HepG2 (cell line): ENCODE results near the gene CAPN7. TPM values are rescaled to one million over a fixed set of nuclear protein-coding genes. Genes with fewer than 3 reads are reported as not detected.

ENCODE experiments used
- CREB1 ChIP-seq, 2 experiments: fragments of 450-650 bp in 1 of 2; IDR thresholded peaks; 2 replicates each; pipeline ENCODE4 v1.6.1; 2016 to 2017; ENCODE audit warnings: control low read depth in 1 of 2, mild to moderate bottlenecking in 1 of 2, missing compliant biosample characterization in 1 of 2, missing genetic modification characterization in 1 of 2
- IRX3 ChIP-seq: sonication (generic); formaldehyde crosslinking; IDR thresholded peaks from 2 replicates; pipeline ENCODE4 v1.8.1; 2023; ENCODE audit warnings: mild to moderate bottlenecking, low read depth, missing genetic modification reagents, borderline replicate concordance
- KAT7 ChIP-seq: IDR thresholded peaks from 2 replicates; pipeline ENCODE4 v1.6.1; 2018; ENCODE audit warnings: borderline replicate concordance, missing compliant biosample characterization
- MAFK ChIP-seq, 2 experiments: IDR thresholded peaks in 1 of 2; conservative IDR thresholded peaks in 1 of 2; 2 replicates each; pipeline ENCODE4 v1.6.1; 2011; ENCODE audit warnings: improper control_type of control experiment in 2 of 2, low read length in 2 of 2
- NFIB ChIP-seq: sonication (generic); formaldehyde crosslinking; IDR thresholded peaks from 2 replicates; pipeline ENCODE4 v1.9.0; 2021; ENCODE audit warnings: missing genetic modification reagents, mild to moderate bottlenecking, borderline replicate concordance
- PHF21A ChIP-seq: sonication (generic); formaldehyde crosslinking; IDR thresholded peaks from 2 replicates; pipeline ENCODE4 v1.5.0; 2020; ENCODE audit warnings: mild to moderate bottlenecking, missing genetic modification reagents
- POLR2G ChIP-seq: fragments of 200-400 bp; formaldehyde crosslinking; IDR thresholded peaks from 2 replicates; pipeline ENCODE4 v1.6.1; 2018; ENCODE audit warnings: mild to moderate bottlenecking, low read depth, low read length, moderate library complexity
- SALL2 ChIP-seq: sonication (generic); formaldehyde crosslinking; IDR thresholded peaks from 2 replicates; pipeline ENCODE4 v1.8.1; 2023; ENCODE audit warnings: mild to moderate bottlenecking, missing genetic modification reagents, inconsistent platforms
- SIN3B ChIP-seq: fragments of 150-350 bp; IDR thresholded peaks from 2 replicates; pipeline ENCODE4 v1.6.1; 2014; ENCODE audit warnings: low read length
- ZBTB3 ChIP-seq: sonication (generic); formaldehyde crosslinking; IDR thresholded peaks from 2 replicates; pipeline ENCODE4 v1.4.0; 2020; ENCODE audit warnings: low read depth, mild to moderate bottlenecking, moderate library complexity, missing genetic modification reagents, borderline replicate concordance
- ZBTB7A ChIP-seq: sonication (generic); formaldehyde crosslinking; IDR thresholded peaks from 2 replicates; pipeline ENCODE4 v1.8.0; 2022; ENCODE audit warnings: mild to moderate bottlenecking, missing genetic modification reagents
- ZFYVE20 ChIP-seq: sonication (generic); formaldehyde crosslinking; IDR thresholded peaks from 2 replicates; pipeline ENCODE4 v1.8.0; 2023; ENCODE audit warnings: low read depth, mild to moderate bottlenecking, moderate library complexity, missing genetic modification reagents, borderline replicate concordance
- ZIK1 ChIP-seq: sonication (generic); formaldehyde crosslinking; IDR thresholded peaks from 2 replicates; pipeline ENCODE4 v1.5.0; 2020; ENCODE audit warnings: mild to moderate bottlenecking, low read depth, missing genetic modification reagents, borderline replicate concordance
- ZNF251 ChIP-seq: sonication (generic); formaldehyde crosslinking; IDR thresholded peaks from 2 replicates; pipeline ENCODE4 v1.9.0; 2021; ENCODE audit warnings: mild to moderate bottlenecking, missing genetic modification reagents
- ZNF510 ChIP-seq: sonication (generic); formaldehyde crosslinking; IDR thresholded peaks from 2 replicates; pipeline ENCODE4 v1.4.0; 2020; ENCODE audit warnings: low read depth, mild to moderate bottlenecking, missing genetic modification reagents
- polyA plus RNA-seq, 8 experiments: library from polyadenylated mRNA; depleted of rRNA in 3 of 8; stranded (reverse) in 7 of 8; unstranded in 1 of 8; fragments of >200 nt; fragmentation: Illumina TruSeq in 4 of 8; extraction: Trizol in 4 of 8; gene quantifications; 2 replicates each; pipeline versions ENCODE4 v1.2.1 to v1.2.3, GENCODE V29; 2011 to 2016; ENCODE audit warnings: low read depth in 4 of 8, missing spikeins in 1 of 8, mixed read lengths in 1 of 8; ENCODE audit not compliant: insufficient read depth in 1 of 8
- total RNA-seq, 5 experiments: library from RNA; depleted of rRNA; stranded (reverse); fragments of >200 nt; fragmentation: Illumina TruSeq; extraction: Trizol; gene quantifications; 2 replicates each; pipeline ENCODE4 v1.2.3, GENCODE V29; 2016; ENCODE audit warnings: low read depth in 1 of 5
- TF ChIP-seq, protein P1 (sequence below): sonication (generic); formaldehyde crosslinking; IDR thresholded peaks from 2 replicates; pipeline ENCODE4 v1.8.1; 2022; ENCODE audit warnings: low read depth, mild to moderate bottlenecking, missing genetic modification reagents
- TF ChIP-seq, protein P2 (sequence below), 2 experiments: fragments of 450-650 bp in 1 of 2; sonication (generic) in 1 of 2; formaldehyde crosslinking; IDR thresholded peaks; 2 replicates each; pipeline versions ENCODE4 v1.5.0 to v1.8.0; 2020 to 2022; ENCODE audit warnings: mild to moderate bottlenecking in 1 of 2, missing genetic modification reagents in 1 of 2
- TF ChIP-seq, protein P3 (sequence below): sonication (generic); formaldehyde crosslinking; IDR thresholded peaks from 2 replicates; pipeline ENCODE4 v1.5.0; 2020; ENCODE audit warnings: mild to moderate bottlenecking, missing genetic modification reagents, moderate library complexity
- TF ChIP-seq, protein P4 (sequence below): sonication (generic); formaldehyde crosslinking; IDR thresholded peaks from 2 replicates; pipeline ENCODE4; 2020; ENCODE audit warnings: missing genetic modification reagents, mild to moderate bottlenecking, borderline replicate concordance
- TF ChIP-seq, protein P5 (sequence below): sonication (generic); formaldehyde crosslinking; IDR thresholded peaks from 2 replicates; pipeline ENCODE4 v1.8.1; 2023; ENCODE audit warnings: missing genetic modification reagents, inconsistent platforms, borderline replicate concordance

CAPN7 gene
- total and polyA plus RNA-seq, 2 of the 13 experiments (the other 11 are each of a cell fraction or from before 2014, with no cell fraction given), result 16.7 to 36.8 TPM

DNA sequence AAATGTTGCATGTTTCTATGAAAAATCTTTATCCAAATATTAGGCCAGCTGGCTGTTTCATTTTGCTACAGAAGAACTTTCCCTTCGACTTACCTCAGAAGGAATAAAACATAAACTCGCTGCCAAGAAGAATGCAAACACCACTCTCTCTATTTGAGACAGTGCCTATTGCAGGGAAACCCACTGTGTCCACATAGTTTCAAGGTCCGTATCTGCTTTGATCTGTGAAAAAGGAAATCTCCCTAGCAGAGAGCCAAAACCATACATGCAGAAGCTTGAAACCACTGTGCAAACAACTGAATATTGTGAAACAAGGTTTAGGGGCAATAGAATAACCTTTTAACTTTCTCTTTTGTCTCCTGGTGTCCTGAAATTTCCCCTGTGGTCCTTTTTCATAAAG, 35.0 kb upstream of the CAPN7 start (continued):
- TF ChIP-seq, protein P1, sequence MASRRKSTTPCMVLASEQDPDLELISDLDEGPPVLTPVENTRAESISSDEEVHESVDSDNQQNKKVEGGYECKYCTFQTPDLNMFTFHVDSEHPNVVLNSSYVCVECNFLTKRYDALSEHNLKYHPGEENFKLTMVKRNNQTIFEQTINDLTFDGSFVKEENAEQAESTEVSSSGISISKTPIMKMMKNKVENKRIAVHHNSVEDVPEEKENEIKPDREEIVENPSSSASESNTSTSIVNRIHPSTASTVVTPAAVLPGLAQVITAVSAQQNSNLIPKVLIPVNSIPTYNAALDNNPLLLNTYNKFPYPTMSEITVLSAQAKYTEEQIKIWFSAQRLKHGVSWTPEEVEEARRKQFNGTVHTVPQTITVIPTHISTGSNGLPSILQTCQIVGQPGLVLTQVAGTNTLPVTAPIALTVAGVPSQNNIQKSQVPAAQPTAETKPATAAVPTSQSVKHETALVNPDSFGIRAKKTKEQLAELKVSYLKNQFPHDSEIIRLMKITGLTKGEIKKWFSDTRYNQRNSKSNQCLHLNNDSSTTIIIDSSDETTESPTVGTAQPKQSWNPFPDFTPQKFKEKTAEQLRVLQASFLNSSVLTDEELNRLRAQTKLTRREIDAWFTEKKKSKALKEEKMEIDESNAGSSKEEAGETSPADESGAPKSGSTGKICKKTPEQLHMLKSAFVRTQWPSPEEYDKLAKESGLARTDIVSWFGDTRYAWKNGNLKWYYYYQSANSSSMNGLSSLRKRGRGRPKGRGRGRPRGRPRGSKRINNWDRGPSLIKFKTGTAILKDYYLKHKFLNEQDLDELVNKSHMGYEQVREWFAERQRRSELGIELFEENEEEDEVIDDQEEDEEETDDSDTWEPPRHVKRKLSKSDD (CRISPR knock-in tag), result no peak
- TF ChIP-seq POLR2G (no peak), ZBTB7A (no peak), PHF21A (CRISPR knock-in tag) (peak; percentile 96), KAT7 (CRISPR knock-in tag) (0 out of 2 replicates have a peak, but pooled peaks have one; percentile 52), NFIB (CRISPR knock-in tag) (no peak), ZNF251 (no peak), SALL2 (CRISPR knock-in tag) (no peak), ZBTB3 (CRISPR knock-in tag) (no peak), CREB1 (IDR thresholded peaks at IDR 0.05) (no peak), CREB1 (CRISPR knock-in tag; IDR thresholded peaks at IDR 0.05) (peak; percentile 73), MAFK (conservative IDR thresholded peaks at IDR 0.05 in 1 of 2, IDR thresholded peaks at IDR 0.05 in 1 of 2; ENCODE audit: low read length in 2 of 2) (no peak), ZIK1 (CRISPR knock-in tag) (no peak), IRX3 (CRISPR knock-in tag) (no peak), SIN3B (no peak), ZFYVE20 (no peak), ZNF510 (no peak; the same call in 1 of the 2 replicates)
- TF ChIP-seq, protein P2, sequence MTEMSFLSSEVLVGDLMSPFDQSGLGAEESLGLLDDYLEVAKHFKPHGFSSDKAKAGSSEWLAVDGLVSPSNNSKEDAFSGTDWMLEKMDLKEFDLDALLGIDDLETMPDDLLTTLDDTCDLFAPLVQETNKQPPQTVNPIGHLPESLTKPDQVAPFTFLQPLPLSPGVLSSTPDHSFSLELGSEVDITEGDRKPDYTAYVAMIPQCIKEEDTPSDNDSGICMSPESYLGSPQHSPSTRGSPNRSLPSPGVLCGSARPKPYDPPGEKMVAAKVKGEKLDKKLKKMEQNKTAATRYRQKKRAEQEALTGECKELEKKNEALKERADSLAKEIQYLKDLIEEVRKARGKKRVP (CRISPR knock-in tag; IDR thresholded peaks at IDR 0.05), result peak in 1 of 2 experiments; percentile 77; a peak in 2 of 4 replicates
- TF ChIP-seq, protein P3, sequence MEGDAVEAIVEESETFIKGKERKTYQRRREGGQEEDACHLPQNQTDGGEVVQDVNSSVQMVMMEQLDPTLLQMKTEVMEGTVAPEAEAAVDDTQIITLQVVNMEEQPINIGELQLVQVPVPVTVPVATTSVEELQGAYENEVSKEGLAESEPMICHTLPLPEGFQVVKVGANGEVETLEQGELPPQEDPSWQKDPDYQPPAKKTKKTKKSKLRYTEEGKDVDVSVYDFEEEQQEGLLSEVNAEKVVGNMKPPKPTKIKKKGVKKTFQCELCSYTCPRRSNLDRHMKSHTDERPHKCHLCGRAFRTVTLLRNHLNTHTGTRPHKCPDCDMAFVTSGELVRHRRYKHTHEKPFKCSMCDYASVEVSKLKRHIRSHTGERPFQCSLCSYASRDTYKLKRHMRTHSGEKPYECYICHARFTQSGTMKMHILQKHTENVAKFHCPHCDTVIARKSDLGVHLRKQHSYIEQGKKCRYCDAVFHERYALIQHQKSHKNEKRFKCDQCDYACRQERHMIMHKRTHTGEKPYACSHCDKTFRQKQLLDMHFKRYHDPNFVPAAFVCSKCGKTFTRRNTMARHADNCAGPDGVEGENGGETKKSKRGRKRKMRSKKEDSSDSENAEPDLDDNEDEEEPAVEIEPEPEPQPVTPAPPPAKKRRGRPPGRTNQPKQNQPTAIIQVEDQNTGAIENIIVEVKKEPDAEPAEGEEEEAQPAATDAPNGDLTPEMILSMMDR, result no peak
- TF ChIP-seq, protein P4, sequence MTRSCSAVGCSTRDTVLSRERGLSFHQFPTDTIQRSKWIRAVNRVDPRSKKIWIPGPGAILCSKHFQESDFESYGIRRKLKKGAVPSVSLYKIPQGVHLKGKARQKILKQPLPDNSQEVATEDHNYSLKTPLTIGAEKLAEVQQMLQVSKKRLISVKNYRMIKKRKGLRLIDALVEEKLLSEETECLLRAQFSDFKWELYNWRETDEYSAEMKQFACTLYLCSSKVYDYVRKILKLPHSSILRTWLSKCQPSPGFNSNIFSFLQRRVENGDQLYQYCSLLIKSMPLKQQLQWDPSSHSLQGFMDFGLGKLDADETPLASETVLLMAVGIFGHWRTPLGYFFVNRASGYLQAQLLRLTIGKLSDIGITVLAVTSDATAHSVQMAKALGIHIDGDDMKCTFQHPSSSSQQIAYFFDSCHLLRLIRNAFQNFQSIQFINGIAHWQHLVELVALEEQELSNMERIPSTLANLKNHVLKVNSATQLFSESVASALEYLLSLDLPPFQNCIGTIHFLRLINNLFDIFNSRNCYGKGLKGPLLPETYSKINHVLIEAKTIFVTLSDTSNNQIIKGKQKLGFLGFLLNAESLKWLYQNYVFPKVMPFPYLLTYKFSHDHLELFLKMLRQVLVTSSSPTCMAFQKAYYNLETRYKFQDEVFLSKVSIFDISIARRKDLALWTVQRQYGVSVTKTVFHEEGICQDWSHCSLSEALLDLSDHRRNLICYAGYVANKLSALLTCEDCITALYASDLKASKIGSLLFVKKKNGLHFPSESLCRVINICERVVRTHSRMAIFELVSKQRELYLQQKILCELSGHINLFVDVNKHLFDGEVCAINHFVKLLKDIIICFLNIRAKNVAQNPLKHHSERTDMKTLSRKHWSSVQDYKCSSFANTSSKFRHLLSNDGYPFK (CRISPR knock-in tag), result no peak
- TF ChIP-seq, protein P5, sequence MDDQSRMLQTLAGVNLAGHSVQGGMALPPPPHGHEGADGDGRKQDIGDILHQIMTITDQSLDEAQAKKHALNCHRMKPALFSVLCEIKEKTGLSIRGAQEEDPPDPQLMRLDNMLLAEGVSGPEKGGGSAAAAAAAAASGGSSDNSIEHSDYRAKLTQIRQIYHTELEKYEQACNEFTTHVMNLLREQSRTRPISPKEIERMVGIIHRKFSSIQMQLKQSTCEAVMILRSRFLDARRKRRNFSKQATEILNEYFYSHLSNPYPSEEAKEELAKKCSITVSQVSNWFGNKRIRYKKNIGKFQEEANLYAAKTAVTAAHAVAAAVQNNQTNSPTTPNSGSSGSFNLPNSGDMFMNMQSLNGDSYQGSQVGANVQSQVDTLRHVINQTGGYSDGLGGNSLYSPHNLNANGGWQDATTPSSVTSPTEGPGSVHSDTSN (CRISPR knock-in tag), result no peak
